Activated CD8-positive, alpha-beta T cell treated with anti-CD3 and anti-CD28 coated beads for 36 hours (primary cell): ENCODE data around the gene EFEMP1. TPM values are rescaled to one million over a fixed set of nuclear protein-coding genes. Genes with fewer than 3 reads are reported as not detected.
"Not testable (repeated sequence)": the region's sequence is repeated elsewhere in the genome, so short reads cannot be mapped to it uniquely, and the experiment has no call there.

ENCODE experiments used
- ATAC-seq: fragments of 200-7000 bp; cut with Tn5 transposase; one replicate; pipeline ENCODE4 v1.10.0; 2021; ENCODE audit warnings: mild to moderate bottlenecking, moderate library complexity
- CTCF ChIA-PET: fragments of 350-600 bp; sonication (Branson Sonifier 250); formaldehyde crosslinking; loops from one replicate; lab custom pipeline; 2021; ENCODE audit warnings: antibody characterized with exemption; lab: Charles Lee
- POLR2A ChIA-PET: fragments of 350-600 bp; sonication (Branson Sonifier 250); formaldehyde crosslinking; loops from one replicate; lab custom pipeline; 2021; ENCODE audit warnings: antibody characterized with exemption; lab: Charles Lee
- DNase-seq: peaks from one replicate; pipeline ENCODE4 v3.0.0-alpha.2; 2020
- H3K27ac Mint-ChIP-seq: one replicate; pipeline ENCODE4 v1.8.0; 2021; ENCODE audit warnings: mild to moderate bottlenecking, mixed read lengths
- H3K27me3 Mint-ChIP-seq: one replicate; pipeline ENCODE4 v1.8.0; 2021; ENCODE audit warnings: mixed read lengths
- H3K36me3 Mint-ChIP-seq: one replicate; pipeline ENCODE4 v1.8.0; 2021; ENCODE audit warnings: low read depth, mixed read lengths
- H3K4me1 Mint-ChIP-seq: one replicate; pipeline ENCODE4 v1.8.0; 2021; ENCODE audit warnings: low read depth, mixed read lengths
- H3K4me3 Mint-ChIP-seq: one replicate; pipeline ENCODE4 v1.8.0; 2021; ENCODE audit warnings: mild to moderate bottlenecking, moderate library complexity, mixed read lengths
- H3K9me3 Mint-ChIP-seq: one replicate; pipeline ENCODE4 v1.8.0; 2021; ENCODE audit warnings: mixed read lengths
- intact Hi-C: fragments of 100-400 bp; cut with micrococcal nuclease; formaldehyde crosslinking; loops from one replicate; pipeline ENCODE4 v1.10.0; 2022
- total RNA-seq, 2 experiments: library from RNA; stranded (reverse); gene quantifications; one replicate each; pipeline ENCODE4 v1.2.3, GENCODE V29; 2021
- TF ChIP-seq, protein P1 (sequence below): fragments of 200-600 bp; IDR thresholded peaks from one replicate; pipeline ENCODE4 v1.8.0; 2022; ENCODE audit warnings: antibody characterized with exemption, mild to moderate bottlenecking

The EFEMP1 gene
- total RNA-seq, 2 experiments from 2014 or later: not detected

DNA sequence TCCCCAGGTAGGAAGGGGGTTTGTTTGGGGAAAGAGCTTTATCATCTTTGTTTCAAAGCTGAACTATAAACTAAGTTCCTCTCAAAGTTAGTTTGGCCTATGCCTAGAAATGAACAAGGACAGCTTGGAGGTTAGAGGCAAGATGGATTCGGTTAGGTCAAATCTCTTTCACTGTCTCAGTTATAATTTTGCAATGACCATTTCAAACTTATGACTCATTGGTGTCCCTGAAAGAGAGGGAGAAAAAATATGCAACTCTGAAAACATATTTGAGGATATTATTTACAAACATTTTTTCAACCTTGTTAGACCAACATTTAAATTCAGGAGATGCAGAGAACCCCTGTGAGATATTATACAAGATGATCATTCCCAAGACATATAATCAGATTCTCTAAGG, 95.7 kb downstream of the EFEMP1 start:
- Mint-ChIP-seq H3K4me3 (no peak overlapping the region), H3K27ac (no peak overlapping the region), H3K9me3 (no peaks in the 10 kb centered on the region), H3K36me3 (no peaks in the 10 kb centered on the region), H3K4me1 (no peaks in the 10 kb centered on the region), H3K27me3 (no peaks in the 10 kb centered on the region)
- intact Hi-C loops: no loop called here
- DNase-seq: no peak
- CTCF ChIA-PET: no interaction called here
- POLR2A ChIA-PET: no interaction called here
- TF ChIP-seq, protein P1, sequence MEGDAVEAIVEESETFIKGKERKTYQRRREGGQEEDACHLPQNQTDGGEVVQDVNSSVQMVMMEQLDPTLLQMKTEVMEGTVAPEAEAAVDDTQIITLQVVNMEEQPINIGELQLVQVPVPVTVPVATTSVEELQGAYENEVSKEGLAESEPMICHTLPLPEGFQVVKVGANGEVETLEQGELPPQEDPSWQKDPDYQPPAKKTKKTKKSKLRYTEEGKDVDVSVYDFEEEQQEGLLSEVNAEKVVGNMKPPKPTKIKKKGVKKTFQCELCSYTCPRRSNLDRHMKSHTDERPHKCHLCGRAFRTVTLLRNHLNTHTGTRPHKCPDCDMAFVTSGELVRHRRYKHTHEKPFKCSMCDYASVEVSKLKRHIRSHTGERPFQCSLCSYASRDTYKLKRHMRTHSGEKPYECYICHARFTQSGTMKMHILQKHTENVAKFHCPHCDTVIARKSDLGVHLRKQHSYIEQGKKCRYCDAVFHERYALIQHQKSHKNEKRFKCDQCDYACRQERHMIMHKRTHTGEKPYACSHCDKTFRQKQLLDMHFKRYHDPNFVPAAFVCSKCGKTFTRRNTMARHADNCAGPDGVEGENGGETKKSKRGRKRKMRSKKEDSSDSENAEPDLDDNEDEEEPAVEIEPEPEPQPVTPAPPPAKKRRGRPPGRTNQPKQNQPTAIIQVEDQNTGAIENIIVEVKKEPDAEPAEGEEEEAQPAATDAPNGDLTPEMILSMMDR: no peak
- ATAC-seq: no peak

DNA sequence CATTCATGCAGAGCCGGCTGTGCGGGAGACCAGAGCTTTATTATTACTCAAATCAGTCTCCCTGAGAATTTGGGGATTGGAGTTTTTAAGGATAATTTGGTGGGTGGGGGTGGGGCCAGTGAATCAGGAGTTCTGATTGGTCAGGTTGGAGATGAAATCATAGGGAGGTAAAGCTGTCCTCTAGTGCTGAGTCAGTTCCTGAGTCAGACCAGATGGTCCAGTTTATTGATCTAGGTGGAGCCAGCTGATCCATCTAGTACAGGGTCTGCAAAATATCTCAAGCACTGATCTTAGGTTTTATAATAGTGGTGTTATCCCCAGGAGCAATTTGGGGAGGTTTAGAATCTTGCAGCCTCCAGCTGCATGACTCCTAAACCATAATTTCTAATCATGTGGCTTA, 96.2 kb downstream of the EFEMP1 start:
- H3K27ac Mint-ChIP-seq, CTCF ChIA-PET, H3K4me3 Mint-ChIP-seq, H3K4me1 Mint-ChIP-seq, intact Hi-C loops, H3K9me3 Mint-ChIP-seq, ATAC-seq, H3K36me3 Mint-ChIP-seq, DNase-seq, H3K27me3 Mint-ChIP-seq: not testable (repeated sequence)
- POLR2A ChIA-PET: interaction anchor here (0.6 kb wide), 1 partner anchor 23 kb away, joined by 6 read pairs; no protein-coding TSS in a partner anchor

DNA sequence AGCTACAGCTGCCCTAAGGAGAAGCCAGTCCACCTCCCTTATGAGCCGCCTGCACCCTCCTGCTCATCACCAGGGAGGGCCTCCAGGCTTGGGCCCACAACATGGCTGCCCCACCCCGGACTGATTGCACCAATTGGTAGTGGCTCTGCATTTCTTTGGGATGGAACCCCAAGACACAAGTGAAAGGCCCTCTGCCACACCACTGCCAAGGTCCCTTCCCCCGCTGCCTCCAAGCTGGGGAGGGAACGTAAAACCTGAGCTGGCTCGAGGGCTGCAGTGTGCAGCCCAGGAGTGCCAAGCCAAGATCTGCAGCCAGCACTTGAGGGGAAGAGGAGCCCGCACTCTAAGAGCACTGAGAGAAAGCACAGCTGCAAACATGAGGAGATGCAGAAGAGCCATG, 97.3 kb downstream of the EFEMP1 start:
- intact Hi-C loops: no loop called here
- H3K9me3 Mint-ChIP-seq: no peaks in the 10 kb centered on the region
- no peak for ATAC-seq
- no peak for DNase-seq
- H3K4me3 Mint-ChIP-seq: no peak overlapping the region
- no peaks in the 10 kb centered on the region for H3K4me1 Mint-ChIP-seq
- H3K27ac Mint-ChIP-seq: no peak overlapping the region
- no peaks in the 10 kb centered on the region for H3K36me3 Mint-ChIP-seq
- ChIA-PET POLR2A (no interaction called here), CTCF (no interaction called here)
- H3K27me3 Mint-ChIP-seq: no peaks in the 10 kb centered on the region
- TF ChIP-seq, protein P1: no peak

DNA sequence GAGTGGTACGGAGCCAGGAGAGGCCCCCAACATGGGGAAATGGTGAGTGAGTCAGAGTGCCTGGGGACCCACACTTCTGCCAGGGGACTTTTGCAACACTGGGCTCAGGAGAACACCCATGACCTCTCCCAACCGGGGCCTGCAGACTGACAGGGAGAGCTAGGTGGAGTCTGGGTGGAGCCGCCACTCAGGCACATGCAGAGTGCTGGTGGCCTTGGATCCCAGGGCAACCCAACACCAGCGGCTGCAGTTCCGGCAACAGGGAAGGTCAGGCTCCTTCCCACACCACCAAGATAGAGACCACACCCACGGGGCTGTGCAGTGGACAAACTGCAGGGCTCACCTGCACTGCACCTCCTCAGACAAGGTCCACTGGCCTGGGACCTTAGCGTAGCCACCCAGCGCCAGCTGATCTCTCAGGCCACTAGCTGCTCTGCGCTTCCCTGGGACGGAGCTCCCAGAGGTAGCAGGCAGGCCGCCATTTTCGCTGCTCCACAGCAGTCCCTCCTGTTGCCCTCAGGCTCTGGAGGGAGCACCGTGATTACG, 99.0 kb downstream of the EFEMP1 start:
- H3K4me3 Mint-ChIP-seq: no peak overlapping the region
- H3K27ac Mint-ChIP-seq: no peak overlapping the region
- no peaks in the 10 kb centered on the region for H3K4me1 Mint-ChIP-seq
- H3K9me3 Mint-ChIP-seq: no peaks in the 10 kb centered on the region
- H3K36me3 Mint-ChIP-seq: no peaks in the 10 kb centered on the region
- no peak for ATAC-seq
- intact Hi-C loops: no loop called here
- POLR2A ChIA-PET: no interaction called here
- H3K27me3 Mint-ChIP-seq: no peaks in the 10 kb centered on the region
- TF ChIP-seq, protein P1: no peak
- CTCF ChIA-PET: no interaction called here
- DNase-seq: no peak

Other genes with a start within 250 kb of the EFEMP1 start
- 10 to 100 TPM; 49.5 to 50.0 TPM for gene PNPT1, start 229.9 kb downstream of the EFEMP1 start, total RNA-seq